HS-27A (cell line): ENCODE data around the gene RSPH9.
"Not testable (repeated sequence)": the region's sequence is repeated elsewhere in the genome, so short reads cannot be mapped to it uniquely, and the experiment has no call there.

Source experiments
- DNase-seq: peaks from one replicate; pipeline ENCODE4 v3.0.0-alpha.2; 2012; ENCODE audit warnings: low read depth, missing footprints

RSPH9 gene

GRCh38 chr6:43687079-43687436 is 42.2 kb downstream of the RSPH9 start:
- no peak for DNase-seq

DNA sequence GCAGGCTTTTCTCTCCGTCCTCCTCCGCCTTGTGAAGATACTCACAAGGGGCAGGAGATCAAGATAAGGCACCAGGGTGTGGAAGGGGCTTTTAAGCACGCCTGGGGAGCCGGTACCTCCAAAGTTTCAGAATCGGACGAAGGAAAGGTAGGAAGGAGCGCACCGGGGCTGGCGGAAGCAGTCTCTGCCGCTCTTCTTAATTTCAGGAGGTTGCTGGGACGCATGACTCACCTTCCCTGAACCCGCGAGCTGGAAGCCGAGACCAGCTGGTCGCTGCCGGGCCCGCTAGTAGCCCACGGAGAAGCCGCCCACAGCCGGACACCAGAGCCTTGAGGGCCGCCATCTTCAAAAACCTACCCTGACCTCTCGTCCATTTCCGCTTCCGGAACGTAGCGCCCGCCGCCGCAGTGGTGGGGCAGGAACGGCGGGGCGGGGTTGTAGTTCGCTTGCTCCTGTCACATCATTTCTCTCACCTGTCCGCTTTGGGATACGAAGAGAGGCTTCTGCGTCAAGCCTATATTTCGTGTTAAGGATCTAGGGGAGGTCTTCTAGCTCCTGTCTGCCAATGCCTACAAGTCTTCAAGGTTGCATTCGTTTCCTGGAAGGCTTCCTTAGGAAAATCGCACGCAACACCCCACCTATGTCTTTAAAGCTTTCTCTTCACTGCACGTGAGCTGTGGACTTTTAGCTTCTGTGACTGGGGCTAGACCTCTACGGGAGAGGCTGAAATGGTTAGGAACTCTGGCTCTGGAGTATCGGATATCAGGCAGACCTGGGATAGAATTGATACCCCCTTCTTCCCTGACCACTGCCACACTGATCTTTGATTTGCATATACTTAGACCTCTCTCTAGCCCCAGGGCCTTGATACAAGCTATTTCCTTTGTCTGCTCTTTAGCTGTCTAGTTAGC is 42.9 kb downstream of the RSPH9 start, which contains the start of gene MRPS18A:
MRPS18A (minus strand) TSS at position 355 of the 911 bp plus-strand sequence; CDS start at position 343, 12 bp downstream.
- peak; percentile 42 for DNase-seq

- no peak for DNase-seq
Measured at GRCh38 chr6:43689421-43689820, 44.6 kb downstream of the RSPH9 start.

- DNase-seq = no peak
Measured at GRCh38 chr6:43695215-43695966, 50.6 kb downstream of the RSPH9 start.

DNA sequence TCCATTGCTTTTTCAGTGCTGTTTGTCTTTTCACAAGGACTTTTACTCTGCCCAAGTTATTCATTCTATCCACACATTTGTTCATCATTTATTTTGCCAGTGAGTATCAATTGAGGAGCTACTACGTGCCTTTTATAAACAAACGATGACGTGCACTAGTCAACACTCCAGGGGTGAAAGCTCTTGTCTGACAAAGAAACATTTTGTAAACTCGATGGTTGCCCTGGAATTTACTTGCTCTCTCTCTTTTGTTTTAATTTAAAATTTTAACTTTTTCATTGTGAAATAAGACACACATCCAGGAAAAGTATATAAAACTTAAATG is 51.1 kb downstream of the RSPH9 start:
- DNase-seq = no peak

DNA sequence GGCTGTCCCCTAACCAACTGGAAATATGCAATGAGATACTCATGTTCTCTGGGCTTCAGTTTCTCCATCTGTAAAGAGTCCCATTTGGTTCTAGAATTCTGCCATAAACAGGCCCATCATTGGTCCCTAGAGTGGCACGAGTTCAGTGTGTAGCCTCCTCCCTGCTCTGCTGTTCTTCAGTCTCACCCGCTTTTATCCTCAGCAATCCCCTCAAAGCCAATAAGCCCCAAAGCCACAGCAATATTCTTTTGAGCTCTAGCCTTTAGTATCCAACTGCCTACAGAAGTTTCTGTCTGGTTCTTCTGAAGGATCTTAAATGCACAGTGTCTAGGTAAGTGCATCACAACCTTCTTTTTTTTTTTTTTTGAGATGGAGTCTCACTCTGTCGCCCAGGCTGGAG is 52.6 kb downstream of the RSPH9 start:
- DNase-seq = no peak

- no peak for DNase-seq
Measured at GRCh38 chr6:43698584-43699349, 53.9 kb downstream of the RSPH9 start.

DNA sequence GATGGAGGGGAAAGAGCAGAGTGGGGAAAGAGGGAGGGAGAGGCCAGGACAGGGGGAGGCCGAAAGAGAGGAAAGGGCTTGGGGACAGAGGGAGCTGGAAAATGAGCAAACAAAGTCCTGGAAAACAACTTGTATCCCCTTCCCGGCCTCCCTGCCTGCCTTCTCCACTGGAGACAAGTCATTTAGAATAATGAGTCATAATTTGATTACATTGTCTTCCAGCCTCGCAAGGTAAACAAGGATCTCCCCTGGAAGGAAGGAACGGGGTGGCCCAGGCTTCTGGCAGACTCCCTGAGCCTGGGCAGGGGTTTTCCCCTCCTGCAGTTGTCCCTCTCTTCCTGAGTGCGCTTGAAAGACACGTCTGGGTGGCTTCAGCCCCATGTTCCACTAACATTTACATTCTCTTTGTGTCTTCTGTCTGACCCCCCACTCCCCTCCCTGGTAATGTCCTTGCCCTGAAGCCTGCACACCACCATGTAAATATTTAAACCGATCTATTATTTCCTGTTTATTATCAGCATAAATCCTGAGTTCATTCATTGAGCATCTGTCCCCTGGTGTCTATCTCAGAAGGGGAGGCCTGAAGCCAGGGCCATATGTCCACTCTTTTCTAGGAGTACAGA is 54.8 kb downstream of the RSPH9 start:
- no peak for DNase-seq

DNA sequence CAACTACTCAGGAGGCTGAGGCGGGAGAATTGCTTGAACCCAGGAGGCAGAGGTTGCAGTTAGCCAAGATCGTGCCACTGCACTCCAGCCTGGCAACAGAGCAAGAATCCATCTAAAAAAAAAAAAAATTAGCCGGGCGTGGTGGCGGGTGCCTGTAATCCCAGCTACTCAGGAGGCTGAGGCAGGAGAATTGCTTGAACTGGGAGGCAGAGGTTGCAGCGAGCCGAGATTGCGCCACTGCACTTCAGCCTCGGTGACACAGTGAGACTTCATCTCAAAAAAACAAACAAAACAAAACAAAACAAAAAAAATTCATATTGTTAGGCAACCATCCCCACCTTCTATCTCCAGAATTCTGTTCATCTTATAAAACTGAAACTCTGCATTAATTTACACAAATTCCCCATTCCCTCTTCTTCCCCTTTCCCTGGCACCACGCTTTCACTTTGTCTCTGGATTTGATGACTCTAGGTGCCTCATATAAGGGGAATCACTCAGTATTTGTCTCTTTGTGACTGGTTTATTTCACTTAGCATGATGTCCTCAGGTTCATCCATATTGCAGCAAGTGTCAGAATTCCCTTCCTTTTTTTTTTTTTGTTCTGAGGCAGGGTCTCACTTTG is 56.2 kb downstream of the RSPH9 start:
- not testable (repeated sequence) for DNase-seq

DNA sequence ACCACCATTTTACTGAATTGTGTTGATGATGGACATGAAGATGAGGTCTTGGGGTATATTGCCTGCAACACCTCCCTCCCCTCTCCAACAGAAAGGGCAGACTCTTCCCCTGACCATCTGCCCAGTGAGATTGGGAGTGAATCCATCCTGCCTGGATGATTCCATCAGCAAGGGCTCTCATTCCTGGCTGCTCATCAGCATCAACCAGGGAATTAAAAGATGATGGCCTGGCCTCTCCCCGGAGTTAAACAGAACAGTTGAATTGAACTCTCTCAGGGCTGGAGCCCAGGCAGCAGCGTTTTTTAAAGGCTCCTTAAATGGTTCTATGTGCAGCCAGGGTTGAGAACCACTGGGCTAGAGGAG is 57.3 kb downstream of the RSPH9 start:
- DNase-seq = no peak

DNA sequence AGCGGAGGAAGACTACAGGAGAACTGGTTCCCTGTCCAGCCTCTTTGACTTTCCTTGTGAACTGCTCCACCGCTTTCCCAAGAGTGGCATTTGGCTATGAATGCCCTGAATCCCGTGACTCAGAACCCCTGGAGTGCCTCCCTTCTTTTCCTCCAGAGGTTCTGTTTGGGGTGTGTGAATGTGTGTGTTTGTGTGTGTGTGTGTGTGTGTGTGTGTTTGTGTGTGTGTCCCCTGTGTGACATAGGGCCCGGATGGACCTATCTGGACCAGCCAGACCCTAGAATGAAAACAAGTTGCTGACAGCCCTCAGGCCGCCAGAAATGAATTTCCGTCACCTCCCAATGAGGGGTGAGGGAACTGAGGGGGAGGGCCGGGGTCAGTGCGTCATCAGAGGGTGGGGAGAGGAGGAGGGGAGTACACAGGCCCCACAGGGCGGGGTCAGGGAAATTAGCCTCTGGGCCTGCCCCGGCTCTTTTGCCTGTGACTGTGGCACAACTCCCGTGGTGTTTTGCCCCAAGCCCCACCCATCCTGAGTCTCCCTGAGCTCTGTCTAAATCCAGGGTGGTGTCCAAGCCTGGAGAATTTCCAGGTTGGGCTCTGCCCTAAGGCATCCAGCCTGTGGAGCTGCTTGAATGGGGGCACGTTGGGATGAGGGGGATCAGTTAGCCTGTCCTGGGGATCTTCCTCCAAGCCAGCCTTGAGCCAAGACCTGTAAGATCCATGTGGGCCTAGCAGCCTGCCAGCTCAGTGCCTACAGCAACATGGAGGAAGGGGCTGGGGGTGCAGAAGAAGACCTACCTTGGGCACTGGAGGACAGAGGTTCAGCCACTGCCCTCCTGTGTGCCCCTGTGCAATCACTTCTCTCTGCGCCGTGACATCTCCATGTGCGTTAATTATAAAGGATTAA is 58.0 kb downstream of the RSPH9 start:
- DNase-seq = peak; percentile 96

DNA sequence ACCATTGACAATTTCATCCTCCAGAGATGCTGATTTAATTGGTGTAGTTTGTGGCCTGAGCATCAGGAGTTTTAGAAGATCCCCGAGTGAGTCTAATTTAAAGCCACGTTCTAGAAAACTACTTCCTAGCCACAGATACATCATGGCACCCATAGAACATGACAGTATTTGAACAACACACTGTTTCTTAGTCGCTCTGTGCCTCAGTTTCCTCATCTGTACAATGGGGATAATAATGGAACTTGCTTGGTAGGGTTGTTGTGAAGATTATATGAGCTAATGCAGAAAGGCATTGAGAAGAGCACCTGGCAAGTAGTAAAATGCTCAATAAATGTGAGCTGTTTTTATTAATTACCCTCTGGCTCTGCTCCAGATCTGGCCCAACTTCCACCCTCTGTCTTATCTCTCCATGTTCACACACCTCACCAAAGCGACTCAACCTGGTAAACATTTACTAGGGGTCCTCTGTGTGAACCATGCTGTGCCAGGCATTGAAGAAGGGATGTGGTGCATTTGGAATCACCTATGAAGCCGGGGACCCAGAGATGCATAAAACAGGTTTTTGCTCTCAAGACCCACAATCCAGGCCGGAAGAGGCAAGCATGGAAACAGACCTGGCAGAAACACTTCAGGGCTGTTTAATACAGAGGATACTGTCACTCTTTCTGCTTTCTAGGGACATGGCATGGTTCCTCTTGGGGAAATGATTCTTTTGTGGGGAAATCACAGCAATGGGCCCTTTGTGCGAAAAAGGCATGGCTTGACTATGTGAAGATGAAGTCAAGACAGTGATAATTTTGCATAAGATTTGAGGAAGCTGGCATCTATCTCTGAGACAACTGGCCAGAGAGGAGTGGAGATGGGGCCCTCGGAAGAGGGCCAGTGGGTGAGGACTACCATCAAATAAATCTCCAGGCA is 58.9 kb downstream of the RSPH9 start:
- DNase-seq = no peak

GRCh38 chr6:43705996-43706395 is 61.2 kb downstream of the RSPH9 start:
- DNase-seq = no peak

- DNase-seq = no peak
Measured at GRCh38 chr6:43706788-43707187, 62.0 kb downstream of the RSPH9 start.

GRCh38 chr6:43707269-43707668 is 62.4 kb downstream of the RSPH9 start:
- no peak for DNase-seq

DNA sequence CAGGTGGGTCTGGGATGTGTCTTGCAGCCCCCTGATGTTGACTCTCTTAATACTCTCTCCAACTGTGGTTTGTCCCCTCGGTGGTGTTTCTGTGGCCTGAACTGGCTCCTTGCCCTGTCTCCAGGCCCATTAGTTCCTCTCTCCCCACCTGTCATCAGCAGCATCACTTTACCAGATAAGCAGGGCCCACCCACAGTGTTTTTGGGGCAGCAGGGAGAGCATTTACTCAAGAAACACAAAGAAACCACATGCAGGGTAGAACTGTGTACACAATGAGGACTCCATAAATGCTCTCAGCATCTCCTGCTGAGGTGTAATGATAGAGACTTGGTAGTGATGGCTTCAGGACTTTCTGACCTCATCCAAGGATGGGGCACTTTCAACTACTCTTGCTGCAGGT is 62.9 kb downstream of the RSPH9 start:
- DNase-seq = no peak

- DNase-seq = no peak
Measured at GRCh38 chr6:43708860-43709653, 64.2 kb downstream of the RSPH9 start.

DNA sequence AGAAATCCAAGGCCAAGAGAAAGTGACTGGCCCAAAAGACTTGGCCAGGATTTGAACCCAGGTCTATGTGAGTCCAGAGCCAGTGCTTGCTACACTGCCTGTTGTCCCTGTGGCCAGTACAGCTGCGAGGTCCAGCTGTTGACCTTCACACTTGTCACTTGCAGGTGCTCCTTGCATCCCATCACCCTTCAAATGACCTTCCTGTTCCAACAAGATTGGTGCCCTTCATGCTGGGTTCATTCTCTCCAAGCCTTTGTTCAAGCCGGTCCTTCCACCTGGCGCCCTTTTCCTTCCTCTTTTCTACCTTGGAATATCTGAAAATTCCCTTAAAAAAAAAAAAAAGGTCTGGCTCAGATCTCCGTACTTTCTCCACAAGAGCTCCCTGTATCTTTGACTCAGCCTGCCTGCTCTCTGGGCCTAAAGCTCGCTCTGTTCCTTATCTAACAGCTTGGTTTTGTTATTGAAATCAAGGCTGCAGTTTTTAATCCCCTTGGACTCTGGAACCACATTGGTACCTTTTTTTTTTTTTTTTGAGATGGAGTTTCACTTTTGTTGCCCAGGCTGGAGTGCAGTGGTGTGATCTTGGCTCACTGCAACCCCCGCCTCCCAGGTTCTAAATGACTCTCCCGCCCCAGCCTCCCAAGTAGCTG is 64.9 kb downstream of the RSPH9 start:
- no peak for DNase-seq
